ENCODE data around the gene FHL3. TPM values are rescaled to one million over a fixed set of nuclear protein-coding genes. Genes with fewer than 3 reads are reported as not detected.
"Not testable (repeated sequence)": the region's sequence is repeated elsewhere in the genome, so short reads cannot be mapped to it uniquely, and the experiment has no call there.

Gene FHL3
- total and polyA plus RNA-seq, 8 donors = 5.1 to 11.3 (median 8.0) TPM

DNA sequence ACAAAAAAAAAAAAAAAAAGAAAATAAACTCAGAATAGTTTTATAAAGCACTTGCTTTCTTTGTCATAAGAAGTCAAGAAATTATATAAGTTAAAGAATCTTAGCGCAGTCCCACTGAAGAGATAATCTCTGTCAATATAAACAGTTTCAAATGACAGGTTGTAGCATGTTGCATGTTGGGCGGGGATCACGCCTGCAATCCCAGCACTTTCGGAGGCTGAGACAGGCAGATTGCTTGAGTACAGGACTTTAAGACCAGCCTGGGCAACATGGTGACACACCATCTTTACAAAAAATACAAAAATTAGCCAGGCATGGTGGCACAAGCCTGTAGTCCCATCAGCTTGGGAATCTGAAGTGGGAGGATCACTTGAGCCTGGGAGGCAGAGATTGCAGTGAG is 40.0 kb downstream of the FHL3 start:
- no peak for ATAC-seq
- no peaks in the 10 kb centered on the region for H3K4me1 ChIP-seq
- intact Hi-C loops (cut with DNase I) = no loop called here
- TF ChIP-seq, protein P1, sequence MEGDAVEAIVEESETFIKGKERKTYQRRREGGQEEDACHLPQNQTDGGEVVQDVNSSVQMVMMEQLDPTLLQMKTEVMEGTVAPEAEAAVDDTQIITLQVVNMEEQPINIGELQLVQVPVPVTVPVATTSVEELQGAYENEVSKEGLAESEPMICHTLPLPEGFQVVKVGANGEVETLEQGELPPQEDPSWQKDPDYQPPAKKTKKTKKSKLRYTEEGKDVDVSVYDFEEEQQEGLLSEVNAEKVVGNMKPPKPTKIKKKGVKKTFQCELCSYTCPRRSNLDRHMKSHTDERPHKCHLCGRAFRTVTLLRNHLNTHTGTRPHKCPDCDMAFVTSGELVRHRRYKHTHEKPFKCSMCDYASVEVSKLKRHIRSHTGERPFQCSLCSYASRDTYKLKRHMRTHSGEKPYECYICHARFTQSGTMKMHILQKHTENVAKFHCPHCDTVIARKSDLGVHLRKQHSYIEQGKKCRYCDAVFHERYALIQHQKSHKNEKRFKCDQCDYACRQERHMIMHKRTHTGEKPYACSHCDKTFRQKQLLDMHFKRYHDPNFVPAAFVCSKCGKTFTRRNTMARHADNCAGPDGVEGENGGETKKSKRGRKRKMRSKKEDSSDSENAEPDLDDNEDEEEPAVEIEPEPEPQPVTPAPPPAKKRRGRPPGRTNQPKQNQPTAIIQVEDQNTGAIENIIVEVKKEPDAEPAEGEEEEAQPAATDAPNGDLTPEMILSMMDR (IDR thresholded peaks at IDR 0.05) = no peak
- no peak overlapping the region for H3K4me3 ChIP-seq
- WGBS, 2 donors = 86 to 89% methylated on average over 4 of the region's 4 CpGs
- H3K36me3 ChIP-seq = peaks cover 10 to 42% (median 16%) of the 10 kb centered on the region in 3 donors
- DNase-seq = no peak
- no peak overlapping the region for H3K27ac ChIP-seq
- H3K9me3 ChIP-seq = no peaks in the 10 kb centered on the region
- H3K27me3 ChIP-seq = no peaks in the 10 kb centered on the region
- no peak for FAIRE-seq

DNA sequence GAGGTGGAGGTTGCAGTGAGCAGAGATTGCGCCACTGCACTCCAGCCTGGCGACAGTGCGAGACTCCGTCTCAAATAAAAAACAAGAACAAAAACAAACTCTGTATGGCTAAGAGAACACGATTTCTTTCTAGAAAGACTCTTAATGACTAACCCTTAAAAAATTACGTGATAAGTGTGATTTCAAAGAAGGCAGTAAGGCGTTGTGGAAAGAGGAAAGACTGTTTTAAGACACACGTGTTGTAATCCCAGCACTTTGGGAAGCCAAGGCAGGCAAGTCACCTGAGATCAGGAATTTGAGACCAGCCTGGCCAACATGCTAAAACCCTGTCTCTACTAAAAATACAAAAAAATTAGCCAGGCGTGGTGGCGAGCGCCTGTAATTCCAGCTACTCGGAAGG is 41.2 kb downstream of the FHL3 start:
- intact Hi-C loops (cut with DNase I); ATAC-seq; DNase-seq; FAIRE-seq; H3K4me3 ChIP-seq; H3K4me1 ChIP-seq; H3K27ac ChIP-seq; H3K9me3 ChIP-seq; H3K27me3 ChIP-seq: not testable (repeated sequence)
- peaks cover 8 to 49% (median 20%) of the 10 kb centered on the region in 3 donors for H3K36me3 ChIP-seq
- WGBS, 2 donors = 89 to 94% methylated on average over 12 of the region's 12 CpGs

DNA sequence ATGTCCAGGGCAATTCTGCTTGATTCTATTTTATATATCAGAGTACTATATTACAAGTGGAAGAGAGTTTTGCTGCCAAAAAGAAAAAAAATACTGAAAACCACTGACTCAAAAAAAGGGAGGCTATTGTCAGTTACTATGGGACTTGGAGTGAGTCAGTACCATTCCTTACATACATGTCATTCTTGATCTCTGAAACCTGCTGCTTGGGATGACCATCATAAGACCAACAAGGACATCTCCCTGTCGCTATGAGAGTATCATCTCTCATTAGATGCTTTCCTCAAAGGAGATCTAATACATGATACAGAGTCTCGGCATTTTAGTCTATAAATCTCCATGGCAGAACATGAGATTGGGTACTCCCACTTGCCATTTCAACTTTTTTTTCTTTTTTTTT is 46.6 kb downstream of the FHL3 start:
- TF ChIP-seq, protein P1 (IDR thresholded peaks at IDR 0.05) = no peak
- FAIRE-seq (no peak), ATAC-seq (no peak), DNase-seq (no peak)
- Histone ChIP-seq H3K4me1 (no peaks in the 10 kb centered on the region), H3K36me3 (peaks cover 0 to 34% (median 15%) of the 10 kb centered on the region in 3 donors), H3K27ac (no peak overlapping the region), H3K9me3 (no peaks in the 10 kb centered on the region), H3K4me3 (no peak overlapping the region), H3K27me3 (no peaks in the 10 kb centered on the region)
- intact Hi-C loops (cut with DNase I) = no loop called here
- 94 to 97% methylated on average over 2 of the region's 2 CpGs for WGBS, 2 donors

DNA sequence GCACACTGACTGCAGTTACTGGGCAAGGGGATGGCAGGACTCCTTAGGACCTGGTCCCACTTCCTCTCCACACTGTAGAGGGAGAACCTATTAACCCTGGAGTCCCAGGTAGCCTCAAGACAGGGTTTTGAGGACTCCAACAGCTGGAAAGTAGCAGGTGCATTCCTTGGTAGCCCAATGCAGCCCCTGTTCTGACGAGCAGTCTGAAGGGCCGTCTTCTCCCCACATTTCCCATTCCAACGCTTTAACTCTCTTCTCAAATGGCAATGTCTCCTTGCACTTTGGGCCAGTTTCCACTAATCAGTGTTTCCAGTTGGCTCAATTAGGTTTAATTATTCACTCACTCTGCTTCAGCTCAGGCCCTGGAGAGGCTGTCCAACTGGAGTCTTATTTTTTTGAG is 49.6 kb downstream of the FHL3 start:
- Histone ChIP-seq H3K27ac (no peak overlapping the region), H3K36me3 (peaks cover 0 to 28% (median 15%) of the 10 kb centered on the region in 3 donors), H3K9me3 (no peaks in the 10 kb centered on the region), H3K4me3 (no peak overlapping the region), H3K27me3 (no peaks in the 10 kb centered on the region), H3K4me1 (no peaks in the 10 kb centered on the region)
- ATAC-seq = peak in 1 of 4 donors; percentile 11
- TF ChIP-seq, protein P1 (IDR thresholded peaks at IDR 0.05) = no peak
- FAIRE-seq = no peak
- intact Hi-C loops (cut with DNase I) = no loop called here
- DNase-seq = no peak
- 46 to 50% methylated on average over 3 of the region's 3 CpGs for whole genome bisulfite sequencing, 2 donors

DNA sequence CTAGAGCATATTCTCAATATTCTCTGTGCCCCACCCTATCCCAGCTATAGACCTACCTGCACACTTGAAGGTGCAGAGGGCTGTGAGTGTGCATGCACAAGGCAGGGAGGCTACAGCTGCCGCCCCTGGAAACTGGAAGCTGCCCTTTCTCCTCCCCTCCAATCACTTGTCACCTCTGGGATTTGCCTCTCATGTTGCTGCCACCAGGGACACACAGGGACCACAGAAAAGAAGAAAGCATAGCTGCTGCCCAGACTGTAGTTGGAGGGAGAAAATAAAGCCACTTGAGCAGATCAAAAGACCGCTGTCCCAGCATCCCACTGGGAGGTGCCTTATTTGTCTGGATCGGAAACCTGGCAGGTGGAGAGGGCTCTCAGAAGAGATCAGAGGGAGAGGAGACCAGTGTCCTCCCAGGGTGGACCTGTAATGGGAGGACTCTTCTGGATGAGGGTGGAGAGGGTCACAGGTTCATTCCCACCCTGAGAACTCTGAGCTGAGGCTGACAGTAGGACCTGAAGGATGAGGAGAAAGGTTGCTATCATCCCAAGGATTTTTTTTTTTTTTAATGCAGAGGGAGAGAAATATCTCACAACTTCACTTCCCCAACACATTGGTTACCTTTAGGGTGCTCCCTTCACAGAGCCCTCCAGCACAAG is 50.9 kb downstream of the FHL3 start:
- Histone ChIP-seq H3K27ac (no peak overlapping the region), H3K36me3 (peaks cover 0 to 21% (median 8%) of the 10 kb centered on the region in 3 donors), H3K27me3 (no peaks in the 10 kb centered on the region), H3K4me3 (no peak overlapping the region), H3K4me1 (no peaks in the 10 kb centered on the region), H3K9me3 (no peaks in the 10 kb centered on the region)
- DNase-seq = no peak
- WGBS, 2 donors = 55 to 67% methylated on average over 3 of the region's 3 CpGs
- intact Hi-C loops (cut with DNase I) = no loop called here
- no peak for FAIRE-seq
- TF ChIP-seq, protein P1 (IDR thresholded peaks at IDR 0.05) = no peak
- ATAC-seq = no peak
